Measurements from ENCODE around the gene RUNX2.

RUNX2 gene

GRCh38 chr6:45411959-45412358, 83.8 kb downstream of the RUNX2 start (continued):
- 0 out of 2 replicates have a peak, but pooled peaks have one; percentile 15 for TF ChIP-seq ZEB2 (tag by site-specific recombination; IDR thresholded peaks at IDR 0.05)
- peak; percentile 73 for TF ChIP-seq ZNF18 (tag by site-specific recombination; IDR thresholded peaks at IDR 0.05)
- no peak for TF ChIP-seq ZNF132 (tag by site-specific recombination; IDR thresholded peaks at IDR 0.05; ENCODE audit: borderline replicate concordance)
- TF ChIP-seq ZNF645 (tag by site-specific recombination; IDR thresholded peaks at IDR 0.05): no peak
- TF ChIP-seq SCRT2 (tag by site-specific recombination; IDR thresholded peaks at IDR 0.05): peak; percentile 44; the same call in 1 of the 2 replicates
- TF ChIP-seq ZNF558 (tag by site-specific recombination; IDR thresholded peaks at IDR 0.05): no peak
- TF ChIP-seq ZNF398 (tag by site-specific recombination; IDR thresholded peaks at IDR 0.05): no peak
- TF ChIP-seq ZNF580 (tag by site-specific recombination; IDR thresholded peaks at IDR 0.05): peak; percentile 81
- no peak for TF ChIP-seq RBAK (tag by site-specific recombination; IDR thresholded peaks at IDR 0.05)
- peak; percentile 63; the same call in 1 of the 2 replicates for TF ChIP-seq OSR2 (tag by site-specific recombination; IDR thresholded peaks at IDR 0.05)
- TF ChIP-seq YY2 (tag by site-specific recombination; IDR thresholded peaks at IDR 0.05): no peak
- no peak for TF ChIP-seq ZNF175 (tag by site-specific recombination; IDR thresholded peaks at IDR 0.05)
- TF ChIP-seq AEBP2 (tag by site-specific recombination; IDR thresholded peaks at IDR 0.05; ENCODE audit: borderline replicate concordance): no peak
- 0 out of 2 replicates have a peak, but pooled peaks have one; percentile 34 for TF ChIP-seq ZXDB (tag by site-specific recombination; IDR thresholded peaks at IDR 0.05)
- TF ChIP-seq ZBTB8A (tag by site-specific recombination; IDR thresholded peaks at IDR 0.05): 0 out of 2 replicates have a peak, but pooled peaks have one; percentile 26
- no peak for TF ChIP-seq ZNF785 (tag by site-specific recombination; IDR thresholded peaks at IDR 0.05)
- no peak for TF ChIP-seq ZNF561 (tag by site-specific recombination; IDR thresholded peaks at IDR 0.05; ENCODE audit: borderline replicate concordance)
- TF ChIP-seq ZNF791 (tag by site-specific recombination; IDR thresholded peaks at IDR 0.05): no peak
- no peak for TF ChIP-seq ZNF366 (tag by site-specific recombination; conservative IDR thresholded peaks at IDR 0.05)
- TF ChIP-seq ZNF362 (tag by site-specific recombination; IDR thresholded peaks at IDR 0.05): peak; percentile 85
- TF ChIP-seq ZNF423 (tag by site-specific recombination; IDR thresholded peaks at IDR 0.05): no peak
- no peak for TF ChIP-seq KLF9 (tag by site-specific recombination; IDR thresholded peaks at IDR 0.05; ENCODE audit: low read depth)
- TF ChIP-seq ZNF280D (tag by site-specific recombination; IDR thresholded peaks at IDR 0.05): no peak
- no peak for TF ChIP-seq ZNF830 (tag by site-specific recombination; IDR thresholded peaks at IDR 0.05; ENCODE audit: low read depth)
- TF ChIP-seq ZNF560 (tag by site-specific recombination; IDR thresholded peaks at IDR 0.05; ENCODE audit: borderline replicate concordance): no peak
- no peak for TF ChIP-seq ZNF501 (tag by site-specific recombination; IDR thresholded peaks at IDR 0.05)
